Measurements from ENCODE around the gene CNPY1.

DNA sequence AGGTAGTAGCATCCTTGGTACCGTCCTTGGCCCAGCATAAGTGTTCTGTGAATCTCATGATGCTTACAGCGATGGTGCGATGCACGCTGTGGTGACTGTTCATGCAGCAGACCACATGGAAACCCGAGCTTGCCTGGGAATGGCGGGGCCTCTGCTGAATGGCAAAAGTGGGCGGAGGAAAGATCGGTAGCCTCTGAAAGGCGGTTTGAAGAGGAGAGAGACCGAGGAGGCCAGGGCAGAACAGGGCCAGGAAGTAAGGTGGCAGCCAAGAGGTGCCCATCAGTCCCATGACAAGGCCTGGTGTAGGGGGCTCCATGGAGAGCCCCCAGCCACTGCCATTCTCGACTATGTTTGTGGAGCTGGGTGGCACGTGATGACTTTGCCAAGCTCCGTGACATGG lies 33.2 kb upstream of the CNPY1 start:
- no peak for TF ChIP-seq EP300 (IDR thresholded peaks at IDR 0.05)
- no peak for TF ChIP-seq CTCF (IDR thresholded peaks at IDR 0.05)
- no peak for TF ChIP-seq POLR2A (IDR thresholded peaks at IDR 0.05)
